HG03045 (cell line): ENCODE results near the gene PTGES.
"Not testable (repeated sequence)": the region's sequence is repeated elsewhere in the genome, so short reads cannot be mapped to it uniquely, and the experiment has no call there.

Experiments used
- ATAC-seq: cut with Tn5 transposase; IDR thresholded peaks from one replicate; pipeline ENCODE4 v1.9.1; 2021; ENCODE audit warnings: mild to moderate bottlenecking, moderate library complexity; ENCODE audit not compliant: unreplicated experiment

PTGES gene, protein sequence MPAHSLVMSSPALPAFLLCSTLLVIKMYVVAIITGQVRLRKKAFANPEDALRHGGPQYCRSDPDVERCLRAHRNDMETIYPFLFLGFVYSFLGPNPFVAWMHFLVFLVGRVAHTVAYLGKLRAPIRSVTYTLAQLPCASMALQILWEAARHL

GRCh38 chr9:129752900-129753729 lies at the start of gene PTGES:
Gene PTGES (minus strand): TSS chr9:129753042. CDS start chr9:129753012, 30 bp downstream.
- ATAC-seq: no peak

DNA sequence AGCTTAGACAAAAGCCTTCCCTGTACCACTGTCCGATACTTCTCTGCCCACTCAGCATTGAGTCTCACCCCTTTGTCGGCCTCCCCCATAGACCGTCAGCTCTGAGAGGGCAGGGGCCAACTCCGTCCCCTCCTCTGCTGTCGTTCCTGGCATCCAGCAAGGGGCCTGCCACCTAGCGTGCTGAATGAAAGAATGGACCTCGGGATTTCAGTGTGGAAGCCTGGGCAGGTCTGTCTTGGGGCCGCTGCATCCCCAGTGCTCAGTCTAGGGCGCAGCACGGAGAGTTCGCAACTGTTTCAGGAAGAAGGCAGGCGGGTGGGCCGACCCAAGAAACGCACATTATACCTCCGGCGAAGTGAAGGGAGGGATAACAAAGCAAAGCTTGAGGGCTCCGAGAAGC lies 48.7 kb upstream of the PTGES start:
- no peak for ATAC-seq

DNA sequence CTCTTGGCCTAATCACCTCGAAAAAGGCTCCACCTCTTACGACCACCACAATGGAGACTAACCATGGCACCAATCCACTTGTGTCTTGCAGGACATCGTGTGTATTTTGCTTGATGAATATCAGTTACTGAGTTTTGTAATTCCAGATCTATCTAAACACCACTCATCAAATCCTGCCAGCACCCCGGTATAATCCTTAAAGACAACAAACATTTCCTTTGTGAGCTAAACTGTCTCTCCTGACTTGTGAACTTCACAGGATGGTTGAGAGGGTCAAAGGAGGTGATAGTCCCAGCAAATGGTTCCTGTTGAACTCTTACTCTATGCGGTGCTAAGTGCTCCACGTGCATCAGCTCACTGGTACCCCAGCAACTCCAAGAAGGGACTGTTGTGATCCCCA lies 46.1 kb upstream of the PTGES start:
- ATAC-seq: no peak

GRCh38 chr9:129796029-129796428 lies 43.2 kb upstream of the PTGES start:
- not testable (repeated sequence) for ATAC-seq

DNA sequence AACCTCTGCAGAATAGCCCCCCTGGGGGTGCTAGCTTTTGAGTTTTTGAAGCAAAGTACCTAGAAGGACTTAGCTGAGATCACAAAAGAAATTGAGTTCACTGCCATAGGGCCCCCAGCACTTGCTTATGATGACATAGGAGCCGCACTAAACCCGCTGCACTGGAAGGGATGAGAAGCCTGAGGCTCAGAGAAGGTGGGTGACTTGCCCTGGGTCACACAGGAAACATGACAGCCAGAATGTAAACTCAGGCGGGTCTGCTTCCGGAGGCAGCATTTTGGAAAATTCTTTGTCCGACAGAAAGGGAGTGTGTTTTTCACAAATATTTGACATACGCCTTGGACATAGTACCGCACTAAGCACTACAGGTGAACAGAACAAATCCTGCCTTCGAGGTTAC lies 41.7 kb upstream of the PTGES start:
- ATAC-seq: no peak

DNA sequence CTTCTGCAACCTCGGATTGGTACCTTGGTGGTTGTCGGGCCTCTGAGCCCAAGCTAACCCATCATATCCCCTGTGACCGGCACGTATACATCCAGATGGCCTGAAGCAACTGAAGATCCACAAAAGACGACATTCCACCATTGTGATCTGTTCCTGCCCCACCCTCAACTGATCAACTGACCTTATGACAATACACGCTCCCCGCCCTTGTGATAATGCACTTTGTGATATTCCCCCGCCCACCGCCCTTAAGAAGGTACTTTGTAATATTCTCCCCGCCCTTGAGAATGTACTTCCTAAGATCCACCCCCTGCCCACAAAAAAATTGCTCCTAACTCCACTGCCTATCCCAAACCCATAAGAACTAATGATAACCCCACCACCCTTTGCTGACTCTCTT lies 33.6 kb upstream of the PTGES start:
- ATAC-seq: no peak

DNA sequence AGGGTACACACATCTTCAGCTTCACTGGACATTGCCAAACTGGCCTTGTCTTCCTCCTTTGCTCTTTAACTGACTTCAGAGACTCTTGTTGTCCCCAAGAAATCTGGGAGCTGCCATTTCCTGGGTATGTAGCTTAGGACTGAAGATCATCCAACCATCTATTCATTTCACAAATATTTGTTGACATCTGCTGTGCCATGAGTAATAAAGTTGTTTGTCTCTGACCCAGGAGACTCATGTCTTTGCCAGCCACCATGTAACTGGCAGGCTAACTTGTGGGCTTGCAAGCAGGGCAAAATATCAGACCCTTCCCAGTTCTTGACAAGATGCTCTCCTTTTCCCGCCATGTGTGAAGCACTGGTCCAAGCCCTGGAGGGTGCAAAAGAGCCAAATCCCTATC lies 33.0 kb upstream of the PTGES start:
- ATAC-seq: no peak

DNA sequence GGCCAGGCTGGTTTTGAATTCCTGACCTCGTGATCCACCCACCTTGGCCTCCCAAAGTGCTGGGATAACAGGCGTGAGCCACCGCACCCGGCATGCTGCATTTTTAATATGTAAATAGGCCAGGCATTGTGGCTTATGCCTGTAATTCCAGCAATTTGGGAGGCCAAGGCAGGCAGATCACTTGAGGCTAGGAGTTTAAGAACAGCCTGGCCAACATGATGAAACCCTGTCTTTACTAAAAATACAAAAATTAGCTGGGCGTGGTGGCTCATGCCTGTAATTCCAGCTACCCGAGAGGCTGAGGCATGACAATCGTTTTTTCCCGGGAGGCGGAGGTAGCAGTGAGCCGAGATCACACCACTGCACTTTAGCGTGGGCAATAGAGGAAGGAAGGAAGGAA lies 32.1 kb upstream of the PTGES start:
- not testable (repeated sequence) for ATAC-seq

DNA sequence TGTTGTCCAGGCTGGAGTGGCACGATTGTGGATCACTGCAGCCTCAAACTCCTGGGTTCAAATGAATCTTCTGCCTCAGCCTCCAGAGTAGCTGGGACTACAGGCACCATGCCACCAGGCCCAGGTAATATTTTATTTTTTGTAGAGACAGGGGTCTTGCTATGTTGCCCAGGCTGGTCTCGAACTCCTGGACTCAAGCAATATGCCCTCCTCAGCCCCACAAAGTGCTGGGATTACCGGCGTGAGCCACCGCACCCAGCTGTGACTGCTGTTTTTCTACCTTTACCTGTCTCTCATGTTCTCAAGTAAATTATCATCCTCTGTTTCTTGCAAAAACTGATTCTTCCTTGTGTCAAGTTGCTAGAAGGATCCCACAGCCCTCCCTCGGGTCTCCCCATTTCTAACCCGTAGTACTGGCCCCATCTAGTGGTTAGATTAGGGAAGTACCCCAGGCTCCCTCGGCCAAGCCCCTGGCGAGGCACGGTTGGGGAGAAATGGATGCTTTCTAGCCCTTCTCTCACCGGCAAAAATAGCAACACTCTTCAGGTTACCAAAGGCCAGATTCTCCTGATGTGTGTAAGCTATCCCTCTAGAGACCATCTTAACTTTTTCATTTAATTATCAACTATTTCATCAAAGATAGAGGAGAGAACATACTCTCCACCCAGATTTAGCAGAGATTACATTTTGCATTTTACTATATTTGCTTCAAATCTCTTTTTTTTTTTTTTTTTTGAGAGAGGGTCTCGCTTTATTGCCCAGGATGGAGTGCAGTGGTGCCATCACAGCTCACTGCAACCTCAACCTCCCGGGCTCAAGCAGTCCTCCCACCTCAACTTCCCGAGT lies 30.9 kb upstream of the PTGES start:
- ATAC-seq: no peak

GRCh38 chr9:129781981-129782380 lies 29.1 kb upstream of the PTGES start:
- ATAC-seq: no peak

DNA sequence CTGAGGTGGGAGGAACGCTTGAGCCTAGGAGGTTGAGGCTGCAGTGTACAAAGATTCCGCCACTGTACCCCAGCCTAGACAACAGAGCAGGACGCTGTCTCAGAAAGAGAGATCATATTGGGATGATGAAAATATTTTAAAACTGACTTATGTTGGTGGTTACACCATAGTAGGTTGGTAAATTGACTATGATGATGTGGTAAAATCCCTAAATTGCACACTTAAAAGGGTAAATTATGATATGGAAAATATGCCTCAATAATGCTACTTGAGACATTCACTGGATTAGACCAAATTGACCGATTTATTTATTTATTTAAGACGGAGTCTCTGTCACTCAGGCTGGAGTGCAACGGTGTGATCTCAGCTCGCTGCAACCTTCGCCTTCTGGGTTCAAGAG lies 28.3 kb upstream of the PTGES start:
- ATAC-seq: no peak

GRCh38 chr9:129779560-129780190 lies 26.8 kb upstream of the PTGES start:
- no peak for ATAC-seq

GRCh38 chr9:129778469-129778868 lies 25.6 kb upstream of the PTGES start:
- ATAC-seq: no peak

- ATAC-seq: no peak
These were observed 24.9 kb upstream of the PTGES start for GRCh38 chr9:129777769-129778130.

DNA sequence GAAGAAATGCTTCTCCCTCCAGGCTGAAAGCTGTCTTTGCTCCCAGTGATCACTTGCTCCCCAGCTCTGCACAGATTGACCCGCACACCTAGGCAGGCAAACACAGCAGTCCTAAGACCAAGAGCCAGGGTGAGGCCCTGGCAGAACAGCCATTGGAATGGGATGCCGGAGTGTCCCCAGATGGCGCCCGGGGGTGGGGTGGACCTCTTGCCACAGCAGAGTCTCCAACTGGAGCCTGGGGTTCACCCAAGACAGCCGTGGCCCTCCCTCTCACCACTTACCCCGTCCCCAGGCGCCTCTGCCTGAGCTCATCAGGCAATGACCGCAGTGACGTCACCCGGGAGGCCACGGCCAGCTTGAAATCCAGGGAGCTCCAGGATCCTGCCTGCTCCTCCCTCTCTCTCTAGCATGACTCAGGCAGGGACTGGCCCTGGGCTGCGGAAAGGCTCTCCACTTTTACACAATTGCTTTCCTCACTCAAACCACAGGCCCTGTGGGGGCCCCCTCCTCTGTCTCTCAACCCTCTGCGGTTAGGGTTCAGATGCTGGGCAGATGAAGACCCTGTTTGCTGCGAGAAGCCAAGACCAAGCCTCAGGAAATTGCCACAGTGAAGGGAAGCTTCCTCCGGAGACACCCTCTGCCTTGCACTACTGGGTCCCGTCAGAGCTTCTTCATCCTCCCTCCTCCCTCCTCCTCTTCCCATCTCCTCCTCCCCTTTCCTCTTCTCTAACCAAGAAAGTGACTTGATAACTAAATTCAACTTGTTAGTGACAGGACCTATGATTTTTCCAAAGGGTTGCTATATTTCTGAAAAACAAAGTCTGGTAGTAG lies 24.3 kb upstream of the PTGES start:
- no peak for ATAC-seq

DNA sequence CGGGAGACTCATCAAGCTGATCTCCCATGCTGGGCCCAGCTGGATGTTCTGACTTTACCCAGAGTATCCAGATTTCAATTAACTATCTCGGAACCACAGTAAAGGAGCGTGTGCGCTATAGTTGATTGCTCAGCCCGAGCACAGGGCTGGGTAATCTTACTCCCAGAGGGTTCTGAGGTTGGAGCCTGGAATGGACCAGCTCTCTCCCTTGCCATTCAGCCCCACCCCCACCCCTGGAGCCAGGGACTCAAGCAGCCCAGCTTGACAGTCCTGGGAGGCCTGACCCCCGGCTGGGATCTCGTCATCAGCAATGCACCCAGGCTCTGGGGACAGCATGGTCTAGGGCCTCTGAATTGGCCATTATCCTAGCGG lies 23.7 kb upstream of the PTGES start:
- no peak for ATAC-seq

DNA sequence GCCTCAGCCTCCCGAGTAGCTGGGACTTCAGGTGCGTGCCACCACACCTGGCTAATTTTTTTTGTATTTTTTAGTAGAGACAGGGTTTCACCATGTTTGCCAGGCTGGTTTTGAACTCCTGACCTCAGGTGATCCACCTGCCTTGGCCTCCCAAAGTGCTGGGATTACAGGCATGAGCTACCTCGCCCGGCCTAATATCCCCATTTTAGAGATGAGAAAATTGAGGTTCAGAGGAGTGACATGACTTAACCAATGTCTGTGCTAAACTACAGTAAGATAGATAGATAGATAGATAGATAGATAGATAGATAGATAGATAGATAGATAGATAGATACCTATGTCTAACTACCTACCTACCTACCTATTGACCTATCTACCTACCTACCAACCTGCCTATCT lies 23.3 kb upstream of the PTGES start:
- ATAC-seq: not testable (repeated sequence)

- ATAC-seq: no peak
These were observed 22.6 kb upstream of the PTGES start for GRCh38 chr9:129775448-129775798.

GRCh38 chr9:129774791-129775447 lies 22.1 kb upstream of the PTGES start:
- ATAC-seq: no peak
